PC-3 (cell line): ENCODE data around the gene MFAP3.

Experiments used
- CTCF ChIP-seq: fragments of 300-600 bp; sonication (generic); conservative IDR thresholded peaks from 2 replicates; pipeline ENCODE4 v1.5.1; 2017; ENCODE audit warnings: antibody characterized with exemption, low read depth, mild to moderate bottlenecking, low read length
- EZH2 ChIP-seq: fragments of 300-600 bp; sonication (generic); IDR thresholded peaks from one replicate; pipeline ENCODE4 v1.6.1; 2017; ENCODE audit warnings: antibody characterized with exemption, mild to moderate bottlenecking, low read length; ENCODE audit not compliant: unreplicated experiment
- EZH2phosphoT487 ChIP-seq: fragments of 300-600 bp; sonication (generic); IDR thresholded peaks from 2 replicates; pipeline ENCODE4 v1.6.1; 2018; ENCODE audit warnings: mild to moderate bottlenecking, antibody characterized with exemption, low read length, borderline replicate concordance

DNA sequence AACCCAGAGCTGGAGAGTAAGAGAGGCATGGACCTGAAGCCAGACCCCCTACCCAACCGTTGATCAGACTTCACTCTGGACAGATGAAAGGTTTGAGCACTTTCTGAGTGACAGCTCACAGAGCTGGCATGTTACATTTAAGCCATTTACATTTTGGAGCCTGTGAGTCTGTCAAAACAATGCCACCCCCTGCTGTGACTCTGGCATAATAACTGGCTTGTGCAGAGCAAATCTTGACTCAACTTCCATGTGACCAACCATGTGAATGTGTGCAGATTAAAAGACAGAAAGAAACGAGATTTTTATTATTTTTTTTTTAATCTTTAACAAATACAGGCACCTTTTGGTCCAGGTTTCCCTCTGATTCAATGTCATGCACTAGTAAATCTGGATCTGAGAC is 48.5 kb downstream of the MFAP3 start:
- no peak for TF ChIP-seq CTCF
- no peak for TF ChIP-seq EZH2phosphoT487
- TF ChIP-seq EZH2 = no peak
